A549 (cell line): Measurements from ENCODE around the gene RHBDL1. TPM values are rescaled to one million over a fixed set of nuclear protein-coding genes. Genes with fewer than 3 reads are reported as not detected.

Source experiments
- ATAC-seq, 2 experiments: fragments of 200-7000 bp in 1 of 2; fragments of >200 bp in 1 of 2; cut with Nextera tagmentation in 1 of 2; cut with Tn5 transposase in 1 of 2; 3 replicates each; pipeline versions ENCODE4 v1.8.0 to v1.9.1; 2018 to 2020; ENCODE audit warnings: mild to moderate bottlenecking in 1 of 2, moderate library complexity in 1 of 2
- CTCF ChIA-PET: fragments of 300-600 bp; sonication (Branson Sonifier 250); formaldehyde crosslinking; extraction: SDS; loops from one replicate; lab custom pipeline; 2021; ENCODE audit warnings: antibody characterized with exemption, inconsistent platforms; lab: Yijun Ruan, JAX
- POLR2A ChIA-PET: fragments of 350-600 bp; formaldehyde crosslinking; extraction: SDS; loops from one replicate; lab custom pipeline; 2021; ENCODE audit warnings: antibody characterized with exemption, inconsistent platforms; lab: Yijun Ruan, JAX
- DNase-seq, 2 experiments: peaks; one replicate each; pipeline versions ENCODE4 v3.0.0 to v3.0.0-alpha.2; 2011 to 2016; ENCODE audit warnings: low read depth in 1 of 2, low spot score in 1 of 2
- FAIRE-seq: peaks from 2 replicates; lab custom pipeline; 2011; peaks lifted over from hg19 to GRCh38; lab: Jason Lieb, UNC
- H3K27ac ChIP-seq, 2 experiments: fragments of >200 bp; sonication (Bioruptor Twin); formaldehyde crosslinking; 3 replicates each; pipeline ENCODE4 v1.5.1; 2016 to 2017
- H3K4me1 ChIP-seq: fragments of >200 bp; sonication (Bioruptor Twin); formaldehyde crosslinking; 3 replicates; pipeline ENCODE4 v1.6.1; 2016
- H3K4me2 ChIP-seq: fragments of >200 bp; sonication (Bioruptor Twin); formaldehyde crosslinking; 3 replicates; pipeline ENCODE4 v1.6.1; 2016
- H3K4me3 ChIP-seq: fragments of >200 bp; sonication (Bioruptor Twin); formaldehyde crosslinking; 3 replicates; pipeline ENCODE4 v1.5.1; 2016
- H3K9me3 ChIP-seq: fragments of >200 bp; sonication (Bioruptor Twin); formaldehyde crosslinking; 3 replicates; pipeline ENCODE4 v1.6.1; 2016
- BCL3 ChIP-seq: fragments of >200 bp; sonication (Bioruptor Twin); formaldehyde crosslinking; IDR thresholded peaks from 3 replicates; pipeline ENCODE4 v1.6.1; 2016
- BHLHE40 ChIP-seq: IDR thresholded peaks from 2 replicates; pipeline ENCODE4 v1.6.1; 2012; ENCODE audit warnings: low read depth, low read length, inconsistent platforms
- CBX8 ChIP-seq: fragments of 200-600 bp; sonication (generic); IDR thresholded peaks from 2 replicates; pipeline ENCODE4 v1.6.1; 2016
- CHD2 ChIP-seq: fragments of 150-350 bp; IDR thresholded peaks from 2 replicates; pipeline ENCODE4 v1.6.1; 2014; ENCODE audit warnings: low read length; ENCODE audit not compliant: partially characterized antibody
- FOSB ChIP-seq: fragments of 250-450 bp; sonication (Bioruptor Pico); IDR thresholded peaks from 2 replicates; pipeline ENCODE4 v1.5.0; 2020; ENCODE audit warnings: mild to moderate bottlenecking, moderate library complexity
- GATA3 ChIP-seq: IDR thresholded peaks from 2 replicates; pipeline ENCODE4 v1.6.1; 2012; ENCODE audit warnings: borderline replicate concordance
- HMGXB4 ChIP-seq: fragments of 250-450 bp; sonication (Bioruptor Pico); IDR thresholded peaks from 2 replicates; pipeline ENCODE4 v1.5.0; 2021; ENCODE audit warnings: mild to moderate bottlenecking, moderate library complexity, borderline replicate concordance
- JUN ChIP-seq, 2 experiments: fragments of >200 bp; sonication (Bioruptor Twin); formaldehyde crosslinking; IDR thresholded peaks; 2 replicates in 1 of 2; 3 replicates in 1 of 2; pipeline ENCODE4 v1.6.1; 2016 to 2017
- JUNB ChIP-seq: fragments of >200 bp; sonication (Bioruptor Twin); formaldehyde crosslinking; IDR thresholded peaks from 2 replicates; pipeline ENCODE4 v1.6.1; 2016
- KDM5A ChIP-seq: fragments of 200-600 bp; sonication (generic); IDR thresholded peaks from 2 replicates; pipeline ENCODE4 v1.6.1; 2016; ENCODE audit warnings: antibody characterized with exemption, mild to moderate bottlenecking
- PBX3 ChIP-seq: IDR thresholded peaks from 2 replicates; pipeline ENCODE4 v1.6.1; 2012
- PHF8 ChIP-seq: fragments of 200-600 bp; sonication (generic); IDR thresholded peaks from 2 replicates; pipeline ENCODE4 v1.6.1; 2016; ENCODE audit warnings: low read depth, mild to moderate bottlenecking, antibody characterized with exemption, moderate library complexity, borderline replicate concordance
- POLR2AphosphoS2 ChIP-seq: conservative IDR thresholded peaks from 2 replicates; pipeline ENCODE4 v1.6.1; 2012; ENCODE audit warnings: low read length, improper control_type of control experiment, inconsistent platforms
- RCOR1 ChIP-seq: fragments of 150-350 bp; IDR thresholded peaks from 2 replicates; pipeline ENCODE4 v1.6.1; 2014; ENCODE audit warnings: antibody characterized with exemption, low read length, low read depth
- REST ChIP-seq: fragments of 200-600 bp; sonication (generic); IDR thresholded peaks from 2 replicates; pipeline ENCODE4 v1.6.1; 2016; ENCODE audit warnings: antibody characterized with exemption, mild to moderate bottlenecking, moderate library complexity
- SREBF2 ChIP-seq: fragments of 450-650 bp; IDR thresholded peaks from 2 replicates; pipeline ENCODE4 v1.6.1; 2014; ENCODE audit warnings: mild to moderate bottlenecking, moderate library complexity
- TFCP2L1 ChIP-seq: fragments of 250-450 bp; sonication (Bioruptor Pico); IDR thresholded peaks from 2 replicates; pipeline ENCODE4 v1.5.0; 2021; ENCODE audit warnings: mild to moderate bottlenecking
- USF2 ChIP-seq: fragments of 450-650 bp; IDR thresholded peaks from 2 replicates; pipeline ENCODE4 v1.6.1; 2014; ENCODE audit warnings: antibody characterized with exemption
- ZFP36 ChIP-seq: fragments of 450-650 bp; IDR thresholded peaks from 2 replicates; pipeline ENCODE4 v1.6.1; 2014; ENCODE audit warnings: borderline replicate concordance; ENCODE audit not compliant: partially characterized antibody
- WGBS: methylation state at CpG from one replicate; pipeline ENCODE4 v1.1.6; 2017; ENCODE audit errors: missing lambda C conversion rate; 5-methylcytosine and 5-hydroxymethylcytosine counted together
- polyA plus RNA-seq, 4 experiments: library from polyadenylated mRNA; depleted of rRNA in 3 of 4; stranded (reverse); fragments of >200 nt; fragmentation: RNase III in 1 of 4; extraction: RNeasy Plus Mini Kit Qiagen cat#74134 plus additional on column Dnase treatment in 1 of 4; gene quantifications; 2 replicates in 3 of 4; 3 replicates in 1 of 4; pipeline ENCODE4 v1.2.3, GENCODE V29; 2011 to 2017

Gene RHBDL1
- polyA plus RNA-seq, 2 of the 4 experiments (the other 2 are of a cell fraction): 0.56 to 1.4 TPM

- TF ChIP-seq ZFP36 (no peak), CBX8 (no peak), BHLHE40 (no peak), JUN (IDR thresholded peaks at IDR 0.05) (no peak), BCL3 (no peak), CHD2 (no peak), FOSB (CRISPR knock-in tag) (no peak), GATA3 (no peak), RCOR1 (no peak), PHF8 (no peak), SREBF2 (no peak), JUNB (no peak), REST (no peak), USF2 (no peak), TFCP2L1 (CRISPR knock-in tag) (no peak), HMGXB4 (no peak), POLR2AphosphoS2 (no peak), KDM5A (no peak), PBX3 (no peak)
- DNase-seq: no peak
- Histone ChIP-seq H3K9me3 (no peaks in the 10 kb centered on the region), H3K4me2 (peak overlapping the region; percentile 100), H3K4me1 (peaks cover 42% of the 10 kb centered on the region), H3K4me3 (peak overlapping the region; percentile 59), H3K27ac (peak overlapping the region; percentile 73 to 75; a peak in 5 of 6 replicates)
- 6% methylated on average over 31 of the region's 49 CpGs for WGBS
- ChIA-PET POLR2A (interaction anchor here (0.9 to 1.6 kb wide), 4 partner anchors 14 to 82 kb away, joined by 3 to 6 read pairs (median 4); partner anchors contain the start of genes ANTKMT, CHTF18 and RPUSD1), CTCF (interaction anchor here (1.7 to 25.1 kb wide), 4 partner anchors 10 to 80 kb away, joined by 5 to 656 read pairs (median 92); partner anchors contain the start of genes ANTKMT, CCDC78, CHTF18 and CIAO3)
- peak; percentile 9 to 41; a peak in 3 of 6 replicates for ATAC-seq
- FAIRE-seq: no peak
These were observed 31.0 kb downstream of the RHBDL1 start for GRCh38 chr16:706189-707061.
